ENCODE data around the gene PLXNA2. TPM values are rescaled to one million over a fixed set of nuclear protein-coding genes. Genes with fewer than 3 reads are reported as not detected.

The PLXNA2 gene
- total and polyA plus RNA-seq, 2 donors (not counting 3 experiments of a cell fraction or from before 2014, with no cell fraction given) = 42.6 to 229 TPM

GRCh38 chr1:208189183-208189582 is 55.0 kb downstream of the PLXNA2 start:
- H2AFZ ChIP-seq (ENCODE audit: low read depth, low read length) = no peak overlapping the region
- no peak overlapping the region for H3K4me2 ChIP-seq (ENCODE audit: insufficient read depth, low read length)
- no peak overlapping the region for H3K27ac ChIP-seq (ENCODE audit: insufficient read depth, low read depth, low read length)
- FAIRE-seq (no peak), DNase-seq (ENCODE audit: low read depth, low spot score) (no peak)
- BruUV-seq (replicated peaks) = no TSS peak
- H3K4me3 ChIP-seq (replicated peaks in 1 of 3; ENCODE audit: insufficient read depth in 1 of 3, low read depth in 1 of 3, low read length in 3 of 3) = no peak overlapping the region
- ChIA-PET CTCF (interaction anchor here (0.7 to 2.1 kb wide), 5 partner anchors 14 to 56 kb away, joined by 3 to 7 read pairs (median 5); partner anchors contain the start of gene PLXNA2), POLR2A (no interaction called here)
- H3K27me3 ChIP-seq (ENCODE audit: control insufficient read depth in 2 of 2, insufficient read depth in 2 of 2, low read length in 2 of 2) = no peaks in the 10 kb centered on the region
- intact Hi-C loops (cut with micrococcal nuclease) (no loop called here), dilution Hi-C loops (cut with MboI; ENCODE audit: extremely low pct_ligation_motif_present, low sequenced_read_pairs) (no loop called here)
- H3K9me3 ChIP-seq (replicated peaks; ENCODE audit: control insufficient read depth, insufficient read depth, low read length) = no peaks in the 10 kb centered on the region
- peaks cover 14 to 16% of the 10 kb centered on the region in 2 experiments for H3K36me3 ChIP-seq (ENCODE audit: control insufficient read depth in 2 of 2, extremely low read depth in 1 of 2, insufficient read depth in 2 of 2, low read length in 2 of 2)
- H3K9me1 ChIP-seq (replicated peaks; ENCODE audit: control insufficient read depth, extremely low read depth, insufficient read depth, low read length) = no peaks in the 10 kb centered on the region
- H4K20me1 ChIP-seq (replicated peaks; ENCODE audit: control insufficient read depth, extremely low read depth, insufficient read depth, low read length) = no peaks in the 10 kb centered on the region
- peaks cover 89% of the 10 kb centered on the region for H3K79me2 ChIP-seq (ENCODE audit: control insufficient read depth, insufficient read depth, low read length)
- no peak overlapping the region for H3K9ac ChIP-seq (replicated peaks; ENCODE audit: extremely low read depth, insufficient read depth, low read length)
- TF ChIP-seq FOS (IDR thresholded peaks at IDR 0.05; ENCODE audit: borderline replicate concordance, insufficient read depth, low read length) = no peak
- TF ChIP-seq, protein P1, sequence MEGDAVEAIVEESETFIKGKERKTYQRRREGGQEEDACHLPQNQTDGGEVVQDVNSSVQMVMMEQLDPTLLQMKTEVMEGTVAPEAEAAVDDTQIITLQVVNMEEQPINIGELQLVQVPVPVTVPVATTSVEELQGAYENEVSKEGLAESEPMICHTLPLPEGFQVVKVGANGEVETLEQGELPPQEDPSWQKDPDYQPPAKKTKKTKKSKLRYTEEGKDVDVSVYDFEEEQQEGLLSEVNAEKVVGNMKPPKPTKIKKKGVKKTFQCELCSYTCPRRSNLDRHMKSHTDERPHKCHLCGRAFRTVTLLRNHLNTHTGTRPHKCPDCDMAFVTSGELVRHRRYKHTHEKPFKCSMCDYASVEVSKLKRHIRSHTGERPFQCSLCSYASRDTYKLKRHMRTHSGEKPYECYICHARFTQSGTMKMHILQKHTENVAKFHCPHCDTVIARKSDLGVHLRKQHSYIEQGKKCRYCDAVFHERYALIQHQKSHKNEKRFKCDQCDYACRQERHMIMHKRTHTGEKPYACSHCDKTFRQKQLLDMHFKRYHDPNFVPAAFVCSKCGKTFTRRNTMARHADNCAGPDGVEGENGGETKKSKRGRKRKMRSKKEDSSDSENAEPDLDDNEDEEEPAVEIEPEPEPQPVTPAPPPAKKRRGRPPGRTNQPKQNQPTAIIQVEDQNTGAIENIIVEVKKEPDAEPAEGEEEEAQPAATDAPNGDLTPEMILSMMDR (IDR thresholded peaks at IDR 0.05; ENCODE audit: extremely low read depth in 1 of 2, insufficient read depth in 1 of 2, low read depth in 1 of 2, low read length in 2 of 2) = no peak
- TF ChIP-seq MYC (IDR thresholded peaks at IDR 0.05; ENCODE audit: low read depth, low read length) = no peak
- no peak for TF ChIP-seq EZH2 (IDR thresholded peaks at IDR 0.05; ENCODE audit: borderline replicate concordance, low read depth, low read length, severe bottlenecking)
- TF ChIP-seq JUN (IDR thresholded peaks at IDR 0.05; ENCODE audit: borderline replicate concordance, insufficient read depth, insufficient read length, low read depth) = no peak
- TF ChIP-seq GATA2 (IDR thresholded peaks at IDR 0.05; ENCODE audit: insufficient read depth, insufficient read length, low read depth, low read length) = no peak
- H3K4me1 ChIP-seq (ENCODE audit: control insufficient read depth, extremely low read depth, insufficient read depth, low read length) = peaks cover 26% of the 10 kb centered on the region
